Activated naive CD8-positive, alpha-beta T cell (primary cell): Measurements from ENCODE around the gene SPATA21.

ENCODE experiments used
- H3K27ac Mint-ChIP-seq: one replicate; pipeline ENCODE4 v1.8.0; 2021; ENCODE audit warnings: mixed read lengths
- H3K27me3 Mint-ChIP-seq: one replicate; pipeline ENCODE4 v1.8.0; 2021; ENCODE audit warnings: mixed read lengths
- H3K36me3 Mint-ChIP-seq: one replicate; pipeline ENCODE4 v1.8.0; 2021; ENCODE audit warnings: mixed read lengths
- H3K4me1 Mint-ChIP-seq: one replicate; pipeline ENCODE4 v1.8.0; 2021; ENCODE audit warnings: low read depth, mixed read lengths
- H3K4me3 Mint-ChIP-seq: one replicate; pipeline ENCODE4 v1.8.0; 2021; ENCODE audit warnings: mild to moderate bottlenecking, mixed read lengths
- H3K9me3 Mint-ChIP-seq: one replicate; pipeline ENCODE4 v1.8.0; 2021; ENCODE audit warnings: low read depth, mixed read lengths

The SPATA21 gene

GRCh38 chr1:16413191-16413590 is 24.0 kb downstream of the SPATA21 start:
- H3K36me3 Mint-ChIP-seq, result no peaks in the 10 kb centered on the region
- no peak overlapping the region for H3K27ac Mint-ChIP-seq
- H3K9me3 Mint-ChIP-seq, result no peaks in the 10 kb centered on the region
- no peak overlapping the region for H3K4me3 Mint-ChIP-seq
- no peaks in the 10 kb centered on the region for H3K27me3 Mint-ChIP-seq
- H3K4me1 Mint-ChIP-seq, result peaks cover 3% of the 10 kb centered on the region

GRCh38 chr1:16410803-16411202 is 26.4 kb downstream of the SPATA21 start:
- H3K27me3 Mint-ChIP-seq, result no peaks in the 10 kb centered on the region
- H3K36me3 Mint-ChIP-seq, result no peaks in the 10 kb centered on the region
- H3K27ac Mint-ChIP-seq, result no peak overlapping the region
- no peaks in the 10 kb centered on the region for H3K9me3 Mint-ChIP-seq
- no peak overlapping the region for H3K4me3 Mint-ChIP-seq
- H3K4me1 Mint-ChIP-seq, result no peaks in the 10 kb centered on the region

DNA sequence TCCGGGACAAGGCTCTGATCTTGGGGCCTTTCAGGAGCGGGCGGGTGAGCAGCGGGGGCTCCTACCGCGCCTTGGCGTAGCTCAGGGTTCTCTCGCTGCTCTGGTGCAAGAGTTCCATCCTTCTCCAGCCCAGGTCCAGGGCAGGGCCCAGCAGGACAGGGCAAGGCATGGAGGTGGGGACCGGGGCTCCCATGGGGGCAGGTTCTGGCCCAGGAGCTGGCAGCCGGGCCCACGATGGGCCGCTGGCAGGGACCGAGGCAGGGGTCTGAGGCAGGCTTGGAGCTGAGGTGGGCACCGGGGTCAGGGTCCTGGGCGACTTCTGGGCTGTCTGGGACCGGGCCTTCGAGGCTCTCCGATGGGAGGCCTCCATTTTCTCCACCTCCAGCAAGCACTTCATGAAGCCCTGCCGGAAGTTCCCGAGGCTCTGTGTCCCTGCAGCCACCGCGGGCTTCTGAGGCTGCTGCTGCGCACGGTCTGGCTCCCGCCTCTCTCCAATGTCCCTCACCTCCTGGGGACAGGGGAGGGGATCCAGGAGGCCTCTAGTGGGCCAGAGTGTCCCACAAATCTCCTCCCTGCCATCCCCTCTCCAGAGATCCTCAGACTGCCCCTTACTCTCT is 27.6 kb downstream of the SPATA21 start:
- Mint-ChIP-seq H3K4me3 (no peak overlapping the region), H3K4me1 (no peaks in the 10 kb centered on the region), H3K9me3 (no peaks in the 10 kb centered on the region), H3K27ac (no peak overlapping the region), H3K27me3 (no peaks in the 10 kb centered on the region), H3K36me3 (no peaks in the 10 kb centered on the region)

DNA sequence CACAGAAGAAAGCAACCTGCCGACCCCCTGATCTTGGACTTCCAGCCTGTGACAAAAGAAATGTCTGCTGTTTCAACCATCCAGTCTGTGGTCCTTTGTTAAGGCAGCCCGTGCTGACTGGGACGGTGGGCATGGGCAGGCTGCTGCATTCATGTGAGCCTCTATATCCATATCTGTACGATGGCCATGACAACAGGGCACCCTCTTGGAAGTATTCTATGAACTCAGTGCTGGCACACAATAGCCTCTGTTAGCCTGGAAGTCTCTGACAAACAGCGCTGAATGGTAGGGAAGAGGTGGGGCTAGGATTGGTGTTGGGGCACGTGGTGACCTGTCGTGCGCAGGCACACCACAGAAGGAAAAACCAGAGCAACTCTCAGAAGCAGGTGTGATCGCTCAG is 30.4 kb downstream of the SPATA21 start:
- no peaks in the 10 kb centered on the region for H3K27me3 Mint-ChIP-seq
- H3K9me3 Mint-ChIP-seq, result no peaks in the 10 kb centered on the region
- H3K27ac Mint-ChIP-seq, result peak overlapping the region; percentile 28
- no peaks in the 10 kb centered on the region for H3K36me3 Mint-ChIP-seq
- no peaks in the 10 kb centered on the region for H3K4me1 Mint-ChIP-seq
- no peak overlapping the region for H3K4me3 Mint-ChIP-seq

- Mint-ChIP-seq H3K36me3 (no peaks in the 10 kb centered on the region), H3K9me3 (no peaks in the 10 kb centered on the region), H3K27ac (no peak overlapping the region), H3K27me3 (no peaks in the 10 kb centered on the region), H3K4me3 (no peak overlapping the region), H3K4me1 (no peaks in the 10 kb centered on the region)
Observed at GRCh38 chr1:16405441-16405840, 31.8 kb downstream of the SPATA21 start.

- Mint-ChIP-seq H3K4me3 (no peak overlapping the region), H3K27me3 (no peaks in the 10 kb centered on the region), H3K36me3 (no peaks in the 10 kb centered on the region), H3K4me1 (no peaks in the 10 kb centered on the region), H3K9me3 (no peaks in the 10 kb centered on the region), H3K27ac (no peak overlapping the region)
Observed at GRCh38 chr1:16402742-16403141, 34.5 kb downstream of the SPATA21 start.

DNA sequence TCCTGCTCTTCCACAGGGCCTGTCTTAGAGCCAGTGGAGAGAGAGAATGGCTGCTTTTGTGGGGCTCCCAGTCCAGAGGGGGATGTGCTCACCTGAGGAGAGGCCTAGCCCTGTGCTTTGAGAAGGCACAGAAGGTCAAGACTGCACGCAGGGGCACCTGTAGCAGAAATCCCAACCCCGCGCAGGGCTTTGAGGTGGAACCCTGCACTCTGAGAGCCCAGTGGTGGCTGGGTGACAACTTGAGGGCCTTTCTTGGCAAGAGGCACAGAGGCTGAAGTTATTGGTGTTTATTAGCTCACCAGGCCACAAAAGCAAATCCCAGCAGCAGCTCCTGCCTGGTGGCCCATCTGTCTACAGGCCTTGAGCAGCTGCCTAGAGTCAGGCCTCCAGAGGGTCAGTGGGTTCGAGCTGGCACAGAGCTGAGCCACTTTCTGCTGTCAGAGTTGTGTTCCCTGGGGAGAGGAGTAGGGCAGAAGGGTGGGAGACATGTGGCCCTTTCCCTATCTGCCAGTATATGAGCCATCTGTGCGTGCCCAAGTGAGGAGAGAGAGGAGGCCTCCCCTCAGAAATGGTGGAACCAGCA is 38.8 kb downstream of the SPATA21 start:
- peak overlapping the region; percentile 34 for H3K27ac Mint-ChIP-seq
- no peaks in the 10 kb centered on the region for H3K9me3 Mint-ChIP-seq
- no peaks in the 10 kb centered on the region for H3K36me3 Mint-ChIP-seq
- H3K4me1 Mint-ChIP-seq, result peaks cover 5% of the 10 kb centered on the region
- H3K27me3 Mint-ChIP-seq, result no peaks in the 10 kb centered on the region
- H3K4me3 Mint-ChIP-seq, result no peak overlapping the region

- Mint-ChIP-seq H3K27ac (peak overlapping the region; percentile 66), H3K4me3 (no peak overlapping the region), H3K9me3 (no peaks in the 10 kb centered on the region), H3K36me3 (no peaks in the 10 kb centered on the region), H3K27me3 (no peaks in the 10 kb centered on the region), H3K4me1 (peaks cover 14% of the 10 kb centered on the region)
Observed at GRCh38 chr1:16397120-16397519, 40.1 kb downstream of the SPATA21 start.

- H3K4me1 Mint-ChIP-seq, result peaks cover 18% of the 10 kb centered on the region
- no peaks in the 10 kb centered on the region for H3K27me3 Mint-ChIP-seq
- H3K36me3 Mint-ChIP-seq, result no peaks in the 10 kb centered on the region
- H3K4me3 Mint-ChIP-seq, result no peak overlapping the region
- H3K9me3 Mint-ChIP-seq, result no peaks in the 10 kb centered on the region
- peak overlapping the region; percentile 41 for H3K27ac Mint-ChIP-seq
Observed at GRCh38 chr1:16396591-16396990, 40.6 kb downstream of the SPATA21 start.

GRCh38 chr1:16394977-16395376 is 42.2 kb downstream of the SPATA21 start:
- peaks cover 2% of the 10 kb centered on the region for H3K36me3 Mint-ChIP-seq
- peaks cover 34% of the 10 kb centered on the region for H3K4me1 Mint-ChIP-seq
- no peak overlapping the region for H3K4me3 Mint-ChIP-seq
- H3K27ac Mint-ChIP-seq, result no peak overlapping the region
- H3K9me3 Mint-ChIP-seq, result no peaks in the 10 kb centered on the region
- H3K27me3 Mint-ChIP-seq, result no peaks in the 10 kb centered on the region

- Mint-ChIP-seq H3K36me3 (peaks cover 2% of the 10 kb centered on the region), H3K4me1 (peaks cover 40% of the 10 kb centered on the region), H3K9me3 (no peaks in the 10 kb centered on the region), H3K4me3 (no peak overlapping the region), H3K27ac (peak overlapping the region; percentile 22), H3K27me3 (no peaks in the 10 kb centered on the region)
Observed at GRCh38 chr1:16393570-16394521, 43.4 kb downstream of the SPATA21 start.

GRCh38 chr1:16392740-16393569 is 44.3 kb downstream of the SPATA21 start:
- Mint-ChIP-seq H3K27me3 (no peaks in the 10 kb centered on the region), H3K4me1 (peaks cover 46% of the 10 kb centered on the region), H3K27ac (peak overlapping the region; percentile 90), H3K36me3 (peaks cover 2% of the 10 kb centered on the region), H3K4me3 (no peak overlapping the region), H3K9me3 (no peaks in the 10 kb centered on the region)

DNA sequence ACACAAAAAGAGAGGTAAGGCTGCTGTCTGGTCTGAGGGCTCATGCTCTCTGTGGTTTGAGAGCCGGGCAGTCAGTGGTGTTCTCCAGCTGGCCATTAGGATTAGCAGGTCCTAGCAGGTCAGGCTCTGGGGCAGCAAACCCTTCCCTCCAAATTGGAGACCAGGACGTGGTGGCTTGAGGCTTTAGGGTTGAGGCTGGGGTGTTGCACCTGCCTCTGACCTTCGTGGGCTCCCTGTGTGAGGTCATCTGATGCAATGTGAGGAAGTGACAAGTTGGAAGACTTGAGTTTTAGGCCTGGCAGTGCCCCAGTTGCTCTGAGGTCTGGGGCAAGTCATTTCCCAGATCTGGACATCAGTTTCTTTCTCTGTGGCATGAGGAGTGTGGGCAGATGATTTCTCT is 45.8 kb downstream of the SPATA21 start:
- Mint-ChIP-seq H3K27me3 (no peaks in the 10 kb centered on the region), H3K9me3 (no peaks in the 10 kb centered on the region), H3K4me3 (no peak overlapping the region), H3K27ac (peak overlapping the region; percentile 90), H3K4me1 (peaks cover 57% of the 10 kb centered on the region), H3K36me3 (peaks cover 2% of the 10 kb centered on the region)

DNA sequence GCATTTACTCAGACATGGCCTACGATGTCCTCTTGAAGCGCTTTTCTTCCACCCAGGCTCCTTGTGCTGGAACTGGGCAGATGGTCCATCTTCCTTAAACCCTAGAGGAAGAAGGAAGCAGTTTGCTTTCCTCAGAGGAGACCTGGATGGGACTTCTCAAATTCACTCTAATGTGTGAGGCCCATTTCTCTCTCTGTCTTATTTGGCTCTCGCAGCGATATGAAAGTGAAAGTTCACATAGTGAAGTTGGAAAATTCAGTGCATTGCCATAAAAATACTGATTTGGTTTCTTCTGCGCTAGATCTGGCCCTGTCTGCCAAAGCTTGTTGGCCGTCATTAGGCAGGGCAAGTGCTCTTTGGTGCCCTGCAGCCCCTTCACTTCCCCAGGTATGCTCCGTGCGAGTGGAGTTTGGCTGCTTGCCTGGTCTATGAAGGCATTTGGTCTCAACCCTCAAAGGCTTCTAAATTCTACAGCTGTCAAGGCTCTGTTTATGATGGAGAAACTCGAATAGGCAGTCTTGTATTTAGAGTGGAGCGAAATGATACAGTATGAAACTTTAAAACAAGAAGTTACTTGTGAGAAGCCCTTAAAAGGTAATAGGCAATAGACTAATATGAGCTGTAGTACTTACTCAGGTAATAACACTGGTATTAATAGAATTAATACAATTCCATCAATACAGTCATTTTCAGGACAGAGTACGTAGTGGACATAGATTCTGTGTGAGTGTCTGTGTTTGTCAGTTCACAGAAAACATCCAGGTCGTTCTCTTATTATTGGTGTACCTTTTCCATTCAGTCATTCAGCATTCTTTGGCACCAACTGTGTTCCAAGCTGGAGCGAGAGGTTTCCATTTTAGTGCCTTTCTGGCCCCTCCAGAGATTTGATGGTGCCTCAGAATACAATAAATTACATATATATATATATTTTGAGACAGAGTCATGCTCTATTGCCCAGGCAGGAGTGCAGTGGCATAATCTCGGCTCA is 49.7 kb downstream of the SPATA21 start:
- H3K4me1 Mint-ChIP-seq, result peaks cover 81% of the 10 kb centered on the region
- H3K27ac Mint-ChIP-seq, result peak overlapping the region; percentile 35
- peak overlapping the region; percentile 72 for H3K4me3 Mint-ChIP-seq
- H3K9me3 Mint-ChIP-seq, result no peaks in the 10 kb centered on the region
- H3K27me3 Mint-ChIP-seq, result no peaks in the 10 kb centered on the region
- H3K36me3 Mint-ChIP-seq, result peaks cover 5% of the 10 kb centered on the region
